Endothelial cell of umbilical vein (primary cell): ENCODE results near the gene CDH23. TPM values are rescaled to one million over a fixed set of nuclear protein-coding genes. Genes with fewer than 3 reads are reported as not detected.

ENCODE experiments used
- BruUV-seq: library from RNA; stranded (reverse); fragments of 400-500 nt; replicated peaks from 2 replicates; lab custom pipeline; 2021; lab: Mats Ljungman, UMichigan
- CTCF ChIA-PET: fragments of 300-600, 350-600 bp; sonication (Branson Sonifier 250); formaldehyde crosslinking; loops from one replicate; lab custom pipeline; 2021; ENCODE audit warnings: antibody characterized with exemption, inconsistent platforms; lab: Charles Lee
- POLR2A ChIA-PET: fragments of 300-600, 350-600 bp; sonication (Branson Sonifier 250); formaldehyde crosslinking; loops from one replicate; lab custom pipeline; 2021; ENCODE audit warnings: antibody characterized with exemption, inconsistent platforms; lab: Charles Lee
- DNase-seq: peaks from one replicate; pipeline ENCODE4 v3.0.0-alpha.2; 2011; ENCODE audit warnings: low read depth, low spot score
- FAIRE-seq: peaks from 2 replicates; lab custom pipeline; 2011; peaks lifted over from hg19 to GRCh38; lab: Jason Lieb, UNC
- H2AFZ ChIP-seq: 2 replicates; pipeline ENCODE4 v1.6.0; 2012; ENCODE audit warnings: low read depth, low read length, control low read depth, inconsistent platforms
- H3K27ac ChIP-seq: 2 replicates; pipeline ENCODE4 v1.5.1; 2011; ENCODE audit warnings: low read depth, mild to moderate bottlenecking, control low read depth, low read length, moderate library complexity; ENCODE audit not compliant: insufficient read depth
- H3K27me3 ChIP-seq, 2 experiments: 2 replicates each; pipeline versions ENCODE4 v1.6.0 to v1.6.1; 2011; ENCODE audit warnings: low read length in 2 of 2, mixed read lengths in 1 of 2; ENCODE audit not compliant: control insufficient read depth in 2 of 2, insufficient read depth in 2 of 2
- H3K36me3 ChIP-seq, 2 experiments: 2 replicates in 1 of 2; 3 replicates in 1 of 2; pipeline ENCODE4 v1.5.1; 2011; ENCODE audit warnings: low read length in 2 of 2, mild to moderate bottlenecking in 1 of 2, moderate library complexity in 1 of 2; ENCODE audit not compliant: control insufficient read depth in 2 of 2, insufficient read depth in 2 of 2; ENCODE audit errors: extremely low read depth in 1 of 2
- H3K4me1 ChIP-seq: 3 replicates; pipeline ENCODE4 v1.5.1; 2011; ENCODE audit warnings: mild to moderate bottlenecking, low read length; ENCODE audit not compliant: control insufficient read depth, insufficient read depth; ENCODE audit errors: extremely low read depth
- H3K4me2 ChIP-seq: 2 replicates; pipeline ENCODE4 v1.6.1; 2011; ENCODE audit warnings: low read length, control low read depth, mixed read lengths; ENCODE audit not compliant: insufficient read depth
- H3K4me3 ChIP-seq, 3 experiments: fragments of 200-600 bp in 1 of 3; sonication (generic), shearing (Covaris generic) in 1 of 3; replicated peaks in 1 of 3; 2 replicates each; pipeline ENCODE4 v1.5.1; 2011 to 2016; ENCODE audit warnings: control low read depth in 3 of 3, low read length in 3 of 3, mild to moderate bottlenecking in 2 of 3, inconsistent platforms in 1 of 3, low read depth in 1 of 3, moderate library complexity in 1 of 3; ENCODE audit not compliant: insufficient read depth in 1 of 3
- H3K79me2 ChIP-seq: 2 replicates; pipeline ENCODE4 v1.6.0; 2012; ENCODE audit warnings: low read length, inconsistent platforms; ENCODE audit not compliant: control insufficient read depth, insufficient read depth
- H3K9ac ChIP-seq: replicated peaks from 2 replicates; pipeline ENCODE3; 2011; ENCODE audit warnings: low read length, control low read depth; ENCODE audit not compliant: insufficient read depth; ENCODE audit errors: extremely low read depth
- H3K9me1 ChIP-seq: replicated peaks from 3 replicates; pipeline ENCODE4 v1.6.0; 2011; ENCODE audit warnings: mild to moderate bottlenecking, low read length; ENCODE audit not compliant: control insufficient read depth, insufficient read depth; ENCODE audit errors: extremely low read depth
- H3K9me3 ChIP-seq: replicated peaks from 2 replicates; pipeline ENCODE4 v1.5.1; 2012; ENCODE audit warnings: low read length, inconsistent platforms; ENCODE audit not compliant: control insufficient read depth, insufficient read depth
- H4K20me1 ChIP-seq: replicated peaks from 2 replicates; pipeline ENCODE3; 2011; ENCODE audit warnings: mild to moderate bottlenecking, low read length; ENCODE audit not compliant: control insufficient read depth, insufficient read depth; ENCODE audit errors: extremely low read depth
- EZH2 ChIP-seq: IDR thresholded peaks from 2 replicates; pipeline ENCODE4 v1.6.1; 2012; ENCODE audit warnings: borderline replicate concordance, low read depth, mild to moderate bottlenecking, moderate library complexity, low read length, inconsistent platforms; ENCODE audit not compliant: severe bottlenecking
- FOS ChIP-seq: IDR thresholded peaks from 2 replicates; pipeline ENCODE4 v1.6.1; 2011; ENCODE audit warnings: mild to moderate bottlenecking, low read length, moderate library complexity, borderline replicate concordance; ENCODE audit not compliant: insufficient read depth
- GATA2 ChIP-seq: IDR thresholded peaks from 2 replicates; pipeline ENCODE4 v1.7.0; 2011; ENCODE audit warnings: low read depth, mild to moderate bottlenecking, moderate library complexity, mixed read lengths, low read length; ENCODE audit not compliant: insufficient read length, insufficient read depth
- JUN ChIP-seq: IDR thresholded peaks from 2 replicates; pipeline ENCODE4 v1.6.1; 2011; ENCODE audit warnings: borderline replicate concordance, low read depth; ENCODE audit not compliant: insufficient read length, insufficient read depth
- MYC ChIP-seq: IDR thresholded peaks from one replicate; pipeline ENCODE4 v1.6.1; 2011; ENCODE audit warnings: mild to moderate bottlenecking, low read depth, low read length
- POLR2A ChIP-seq: IDR thresholded peaks from 2 replicates; pipeline ENCODE4 v1.6.1; 2012; ENCODE audit warnings: low read depth, mild to moderate bottlenecking, control low read depth, low read length
- POLR2AphosphoS5 ChIP-seq: IDR thresholded peaks from 2 replicates; pipeline ENCODE4 v1.6.1; 2012; ENCODE audit warnings: low read depth, mild to moderate bottlenecking, control low read depth, low read length, moderate library complexity; ENCODE audit not compliant: insufficient read depth
- dilution Hi-C: fragments of 300-500 bp; cut with MboI; formaldehyde crosslinking; loops from one replicate; pipeline ENCODE4 v1.15.0; 2019; ENCODE audit warnings: low sequenced_read_pairs; ENCODE audit not compliant: extremely low pct_ligation_motif_present
- intact Hi-C: fragments of 100-400 bp; cut with micrococcal nuclease; formaldehyde crosslinking; loops from one replicate; pipeline ENCODE4 v1.10.0; 2022
- polyA plus RNA-seq, 4 experiments: library from polyadenylated mRNA; depleted of rRNA in 3 of 4; stranded (reverse) in 3 of 4; unstranded in 1 of 4; fragments of >200 nt; gene quantifications; 2 replicates each; pipeline versions ENCODE4 v1.2.1 to v1.2.3, GENCODE V29; 2011 to 2012; ENCODE audit warnings: missing spikeins in 1 of 4
- total RNA-seq: library from RNA; stranded (reverse); gene quantifications from 2 replicates; pipeline ENCODE4 v1.2.3, GENCODE V29; 2021
- TF ChIP-seq, protein P1 (sequence below): IDR thresholded peaks from 2 replicates; pipeline ENCODE4 v1.6.1; 2011; ENCODE audit not compliant: insufficient read depth, insufficient read length
- TF ChIP-seq, protein P2 (sequence below), 2 donors: IDR thresholded peaks; 1 replicate in 1 of 2; 2 replicates in 1 of 2; pipeline ENCODE4 v1.5.1; 2011; ENCODE audit warnings: low read length in 2 of 2, mild to moderate bottlenecking in 2 of 2, moderate library complexity in 2 of 2, control low read depth in 1 of 2, inconsistent platforms in 1 of 2, low read depth in 1 of 2; ENCODE audit not compliant: insufficient read depth in 1 of 2; ENCODE audit errors: extremely low read depth in 1 of 2

The CDH23 gene
- total and polyA plus RNA-seq, 2 donors (not counting 3 experiments of a cell fraction or from before 2014, with no cell fraction given): not detected

DNA sequence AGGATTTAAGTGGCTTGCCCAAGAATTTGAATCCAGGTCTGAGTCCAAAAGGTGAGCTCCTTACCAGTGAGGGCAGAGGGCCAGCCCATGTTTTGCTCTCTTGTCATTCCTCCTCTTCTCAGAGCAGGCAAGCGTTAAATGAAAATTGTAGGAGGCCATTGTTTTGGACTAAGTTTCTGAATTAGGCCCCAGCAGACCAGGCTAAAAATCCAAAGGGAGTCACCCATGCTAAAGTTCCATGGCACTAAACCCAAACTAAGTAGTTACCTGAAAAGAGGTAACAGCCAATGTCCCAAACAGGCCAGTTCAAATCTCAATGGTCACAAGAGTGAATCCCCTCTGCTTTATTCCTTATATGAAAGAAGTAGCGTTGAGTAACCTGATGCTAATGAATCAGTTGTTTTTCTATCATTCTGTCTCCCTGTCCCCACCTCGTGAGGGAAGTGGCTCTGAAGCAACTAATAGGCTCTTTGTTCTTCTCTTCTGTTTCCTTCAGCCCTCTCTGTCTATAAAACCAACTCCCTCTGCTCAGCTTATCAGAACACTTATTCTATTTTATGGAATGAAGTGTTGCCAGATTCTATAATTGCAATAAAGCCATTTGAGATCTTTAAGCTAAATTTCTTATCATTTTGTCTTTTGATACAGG lies 17.5 kb upstream of the CDH23 start:
- dilution Hi-C loops: no loop called here
- no TSS peak for BruUV-seq
- Histone ChIP-seq H3K4me2 (no peak overlapping the region), H3K79me2 (no peaks in the 10 kb centered on the region), H3K9ac (no peak overlapping the region), H3K9me3 (no peaks in the 10 kb centered on the region), H3K4me3 (no peak overlapping the region), H2AFZ (no peak overlapping the region), H3K36me3 (no peaks in the 10 kb centered on the region), H3K27ac (no peak overlapping the region), H3K4me1 (no peaks in the 10 kb centered on the region), H3K27me3 (peaks cover 0 to 3% of the 10 kb centered on the region in 2 experiments), H4K20me1 (no peaks in the 10 kb centered on the region), H3K9me1 (no peaks in the 10 kb centered on the region)
- DNase-seq (no peak), FAIRE-seq (no peak)
- no peak for TF ChIP-seq GATA2
- TF ChIP-seq JUN: no peak
- no peak for TF ChIP-seq POLR2A
- TF ChIP-seq EZH2: no peak
- TF ChIP-seq, protein P1, sequence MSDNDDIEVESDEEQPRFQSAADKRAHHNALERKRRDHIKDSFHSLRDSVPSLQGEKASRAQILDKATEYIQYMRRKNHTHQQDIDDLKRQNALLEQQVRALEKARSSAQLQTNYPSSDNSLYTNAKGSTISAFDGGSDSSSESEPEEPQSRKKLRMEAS: no peak
- TF ChIP-seq POLR2AphosphoS5: no peak
- no peak for TF ChIP-seq FOS
- no peak for TF ChIP-seq MYC
- TF ChIP-seq, protein P2, sequence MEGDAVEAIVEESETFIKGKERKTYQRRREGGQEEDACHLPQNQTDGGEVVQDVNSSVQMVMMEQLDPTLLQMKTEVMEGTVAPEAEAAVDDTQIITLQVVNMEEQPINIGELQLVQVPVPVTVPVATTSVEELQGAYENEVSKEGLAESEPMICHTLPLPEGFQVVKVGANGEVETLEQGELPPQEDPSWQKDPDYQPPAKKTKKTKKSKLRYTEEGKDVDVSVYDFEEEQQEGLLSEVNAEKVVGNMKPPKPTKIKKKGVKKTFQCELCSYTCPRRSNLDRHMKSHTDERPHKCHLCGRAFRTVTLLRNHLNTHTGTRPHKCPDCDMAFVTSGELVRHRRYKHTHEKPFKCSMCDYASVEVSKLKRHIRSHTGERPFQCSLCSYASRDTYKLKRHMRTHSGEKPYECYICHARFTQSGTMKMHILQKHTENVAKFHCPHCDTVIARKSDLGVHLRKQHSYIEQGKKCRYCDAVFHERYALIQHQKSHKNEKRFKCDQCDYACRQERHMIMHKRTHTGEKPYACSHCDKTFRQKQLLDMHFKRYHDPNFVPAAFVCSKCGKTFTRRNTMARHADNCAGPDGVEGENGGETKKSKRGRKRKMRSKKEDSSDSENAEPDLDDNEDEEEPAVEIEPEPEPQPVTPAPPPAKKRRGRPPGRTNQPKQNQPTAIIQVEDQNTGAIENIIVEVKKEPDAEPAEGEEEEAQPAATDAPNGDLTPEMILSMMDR (IDR thresholded peaks at IDR 0.05; ENCODE audit: extremely low read depth in 1 of 2, insufficient read depth in 1 of 2, low read depth in 1 of 2, low read length in 2 of 2): no peak
- CTCF ChIA-PET: interaction anchor here (0.6 to 2.6 kb wide), 8 partner anchors 44 to 476 kb away, joined by 3 to 9 read pairs (median 4); partner anchors contain the start of gene SLC29A3
- intact Hi-C loops: no loop called here
- POLR2A ChIA-PET: no interaction called here
